Osteocyte (in vitro differentiated cells): ENCODE measurements around the gene ZFP57. TPM values are rescaled to one million over a fixed set of nuclear protein-coding genes. Genes with fewer than 3 reads are reported as not detected.
A peak's percentile ranks its signal among the peaks of the same experiment; 100 is the strongest.

Experiments used
- DNase-seq: peaks from one replicate; pipeline ENCODE4 v3.0.0; 2021; ENCODE audit warnings: mixed read lengths; ENCODE audit not compliant: unreplicated experiment; ENCODE audit errors: extremely low spot score
- H3K27ac Mint-ChIP-seq: one replicate; pipeline ENCODE4 v1.8.0; 2021; ENCODE audit warnings: mild to moderate bottlenecking, mixed read lengths; ENCODE audit not compliant: unreplicated experiment
- H3K27me3 Mint-ChIP-seq: one replicate; pipeline ENCODE4 v1.8.0; 2021; ENCODE audit warnings: mixed read lengths; ENCODE audit not compliant: unreplicated experiment
- H3K36me3 Mint-ChIP-seq: one replicate; pipeline ENCODE4 v1.8.0; 2021; ENCODE audit warnings: mixed read lengths; ENCODE audit not compliant: unreplicated experiment
- H3K4me1 Mint-ChIP-seq: one replicate; pipeline ENCODE4 v1.8.0; 2021; ENCODE audit warnings: mixed read lengths; ENCODE audit not compliant: unreplicated experiment
- H3K4me3 Mint-ChIP-seq: one replicate; pipeline ENCODE4 v1.8.0; 2021; ENCODE audit warnings: mild to moderate bottlenecking, moderate library complexity, mixed read lengths; ENCODE audit not compliant: unreplicated experiment
- H3K9me3 Mint-ChIP-seq: one replicate; pipeline ENCODE4 v1.8.0; 2021; ENCODE audit warnings: mixed read lengths; ENCODE audit not compliant: unreplicated experiment
- CTCF ChIP-seq: fragments of 200-600 bp; sonication (generic); IDR thresholded peaks from 2 replicates; pipeline ENCODE4 v1.5.0; 2021; ENCODE audit warnings: antibody characterized with exemption, mild to moderate bottlenecking, moderate library complexity
- total RNA-seq: library from RNA; stranded (reverse); gene quantifications from 2 replicates; pipeline ENCODE4 v1.2.1, GENCODE V29; 2021

The ZFP57 gene
- total RNA-seq, 1 donor from 2014 or later, result not detected

- Mint-ChIP-seq H3K9me3 (no peaks in the 10 kb centered on the region), H3K4me1 (peaks cover 2% of the 10 kb centered on the region), H3K4me3 (no peak overlapping the region), H3K36me3 (no peaks in the 10 kb centered on the region), H3K27me3 (peaks cover 18% of the 10 kb centered on the region), H3K27ac (no peak overlapping the region)
- no peak for DNase-seq
- no peak for TF ChIP-seq CTCF
Observed at GRCh38 chr6:29727637-29728036, 46.7 kb upstream of the ZFP57 start.

- H3K4me3 Mint-ChIP-seq, result no peak overlapping the region
- no peaks in the 10 kb centered on the region for H3K9me3 Mint-ChIP-seq
- no peaks in the 10 kb centered on the region for H3K36me3 Mint-ChIP-seq
- H3K27me3 Mint-ChIP-seq, result peaks cover 23% of the 10 kb centered on the region
- peaks cover 2% of the 10 kb centered on the region for H3K4me1 Mint-ChIP-seq
- no peak for DNase-seq
- no peak for TF ChIP-seq CTCF
- no peak overlapping the region for H3K27ac Mint-ChIP-seq
Observed at GRCh38 chr6:29726571-29727194, 45.7 kb upstream of the ZFP57 start.

- TF ChIP-seq CTCF, result no peak
- H3K36me3 Mint-ChIP-seq, result no peaks in the 10 kb centered on the region
- H3K9me3 Mint-ChIP-seq, result no peaks in the 10 kb centered on the region
- peaks cover 24% of the 10 kb centered on the region for H3K27me3 Mint-ChIP-seq
- peaks cover 2% of the 10 kb centered on the region for H3K4me1 Mint-ChIP-seq
- peak; percentile 64 for DNase-seq
- no peak overlapping the region for H3K27ac Mint-ChIP-seq
- H3K4me3 Mint-ChIP-seq, result no peak overlapping the region
Observed at GRCh38 chr6:29726001-29726400, 45.0 kb upstream of the ZFP57 start.

GRCh38 chr6:29724937-29725869 lies 44.3 kb upstream of the ZFP57 start:
- no peak for TF ChIP-seq CTCF
- H3K27me3 Mint-ChIP-seq, result peaks cover 22% of the 10 kb centered on the region
- H3K9me3 Mint-ChIP-seq, result no peaks in the 10 kb centered on the region

More at GRCh38 chr6:29724937-29725869, 44.3 kb upstream of the ZFP57 start:
- DNase-seq, result peak; percentile 78
- H3K27ac Mint-ChIP-seq, result no peak overlapping the region
- H3K4me1 Mint-ChIP-seq, result peaks cover 2% of the 10 kb centered on the region
- H3K4me3 Mint-ChIP-seq, result no peak overlapping the region
- H3K36me3 Mint-ChIP-seq, result no peaks in the 10 kb centered on the region
